SK-N-SH (cell line): ENCODE measurements around the gene DSG4. TPM values are rescaled to one million over a fixed set of nuclear protein-coding genes. Genes with fewer than 3 reads are reported as not detected.

Experiments used
- CTCF ChIA-PET: fragments of 300-600, 350-600 bp; formaldehyde crosslinking; extraction: SDS; loops from one replicate; lab custom pipeline; 2021; lab: Yijun Ruan, JAX
- POLR2A ChIA-PET: fragments of 350-600 bp; sonication (Branson Sonifier 250); formaldehyde crosslinking; extraction: SDS; loops from one replicate; lab custom pipeline; 2020; ENCODE audit warnings: antibody characterized with exemption, inconsistent platforms; lab: Yijun Ruan, JAX
- DNase-seq: peaks from one replicate; pipeline ENCODE4 v3.0.0; 2012
- H2AFZ ChIP-seq: fragments of 200-600 bp; sonication (generic); 2 replicates; pipeline ENCODE4 v1.8.1; 2016; ENCODE audit warnings: antibody characterized with exemption, mild to moderate bottlenecking, low read depth
- H3F3A ChIP-seq: fragments of 200-600 bp; sonication (generic); replicated peaks from 2 replicates; pipeline ENCODE3; 2016; ENCODE audit warnings: antibody characterized with exemption, mild to moderate bottlenecking; ENCODE audit not compliant: insufficient read depth
- H3K27ac ChIP-seq, 2 experiments: fragments of 200-500 bp in 1 of 2; fragments of 200-600 bp in 1 of 2; sonication (Bioruptor generic) in 1 of 2; sonication (generic), shearing (Covaris generic) in 1 of 2; 2 replicates each; pipeline versions ENCODE4 v1.5.1 to v1.6.1; 2014 to 2016; ENCODE audit warnings: low read depth in 2 of 2, inconsistent platforms in 1 of 2, low read length in 1 of 2, mild to moderate bottlenecking in 1 of 2, mixed read lengths in 1 of 2
- H3K27me3 ChIP-seq: fragments of 200-600 bp; sonication (generic), shearing (Covaris generic); 2 replicates; pipeline ENCODE4 v1.6.1; 2016; ENCODE audit warnings: mixed run types; ENCODE audit not compliant: insufficient read depth
- H3K36me3 ChIP-seq, 2 experiments: fragments of 200-500 bp in 1 of 2; fragments of 200-600 bp in 1 of 2; sonication (Bioruptor generic) in 1 of 2; sonication (generic) in 1 of 2; replicated peaks in 1 of 2; 2 replicates each; pipeline versions ENCODE3 to v1.5.1; 2014 to 2016; ENCODE audit warnings: low read length in 1 of 2, mild to moderate bottlenecking in 1 of 2; ENCODE audit not compliant: insufficient read depth in 2 of 2, control insufficient read depth in 1 of 2
- H3K4me1 ChIP-seq, 2 experiments: fragments of 200-500 bp in 1 of 2; fragments of 200-600 bp in 1 of 2; sonication (Bioruptor generic) in 1 of 2; sonication (generic), shearing (Covaris generic) in 1 of 2; 2 replicates each; pipeline versions ENCODE4 v1.5.1 to v1.6.1; 2014 to 2016; ENCODE audit warnings: low read depth in 1 of 2, low read length in 1 of 2, mixed run types in 1 of 2; ENCODE audit not compliant: insufficient read depth in 2 of 2, control insufficient read depth in 1 of 2
- H3K4me2 ChIP-seq: fragments of 200-600 bp; sonication (generic), shearing (Covaris generic); 2 replicates; pipeline ENCODE4 v1.6.1; 2017; ENCODE audit warnings: mixed run types
- H3K4me3 ChIP-seq, 2 experiments: fragments of 200-500 bp in 1 of 2; fragments of 200-600 bp in 1 of 2; sonication (Bioruptor generic) in 1 of 2; sonication (generic), shearing (Covaris generic) in 1 of 2; 2 replicates each; pipeline versions ENCODE4 v1.5.1 to v1.8.1; 2014 to 2016; ENCODE audit warnings: low read depth in 2 of 2, inconsistent platforms in 1 of 2, low read length in 1 of 2, mild to moderate bottlenecking in 1 of 2, mixed read lengths in 1 of 2, moderate library complexity in 1 of 2
- H3K79me2 ChIP-seq: fragments of 200-600 bp; sonication (generic); 2 replicates; pipeline ENCODE4 v1.8.1; 2017; ENCODE audit warnings: mild to moderate bottlenecking; ENCODE audit not compliant: insufficient read depth
- H3K9ac ChIP-seq: fragments of 200-600 bp; sonication (generic); 2 replicates; pipeline ENCODE4 v1.6.1; 2017; ENCODE audit warnings: mixed run types
- H3K9me2 ChIP-seq: fragments of 200-600 bp; sonication (generic); 2 replicates; pipeline ENCODE4 v1.6.1; 2017; ENCODE audit warnings: mixed run types
- H3K9me3 ChIP-seq: fragments of 200-600 bp; sonication (generic); 2 replicates; pipeline ENCODE4 v1.6.1; 2017; ENCODE audit warnings: mixed run types, mild to moderate bottlenecking, moderate library complexity
- H4K20me1 ChIP-seq: fragments of 200-600 bp; sonication (generic); 2 replicates; pipeline ENCODE4 v1.6.1; 2017; ENCODE audit warnings: mild to moderate bottlenecking, mixed run types; ENCODE audit not compliant: insufficient read depth
- FOSL2 ChIP-seq: IDR thresholded peaks from 2 replicates; pipeline ENCODE4 v1.4.0; 2012; ENCODE audit warnings: low read depth, mild to moderate bottlenecking, moderate library complexity, borderline replicate concordance
- FOXM1 ChIP-seq: IDR thresholded peaks from 2 replicates; pipeline ENCODE4 v1.4.0; 2012; ENCODE audit warnings: low read depth, mild to moderate bottlenecking
- GABPA ChIP-seq: IDR thresholded peaks from 2 replicates; pipeline ENCODE4 v1.4.0; 2012; ENCODE audit warnings: low read depth, mild to moderate bottlenecking
- GATA2 ChIP-seq: sonication (generic); formaldehyde crosslinking; IDR thresholded peaks from 2 replicates; pipeline ENCODE4 v1.5.0; 2020; ENCODE audit warnings: mild to moderate bottlenecking, missing genetic modification reagents
- RAD21 ChIP-seq: IDR thresholded peaks from 2 replicates; pipeline ENCODE4 v1.6.1; 2012; ENCODE audit warnings: mild to moderate bottlenecking, low read length
- RCOR1 ChIP-seq: fragments of 150-350 bp; IDR thresholded peaks from 2 replicates; pipeline ENCODE4 v1.6.1; 2017; ENCODE audit warnings: antibody characterized with exemption, low read length
- YY1 ChIP-seq: IDR thresholded peaks from 2 replicates; pipeline ENCODE4 v1.4.0; 2012; ENCODE audit warnings: low read depth, mild to moderate bottlenecking
- WGBS: methylation state at CpG from one replicate; pipeline ENCODE4 v1.1.6; 2017; ENCODE audit warnings: low lambda C conversion rate; 5-methylcytosine and 5-hydroxymethylcytosine counted together
- polyA plus RNA-seq, 3 experiments: library from polyadenylated mRNA; depleted of rRNA; stranded (reverse); fragments of >200 nt; gene quantifications; 2 replicates each; pipeline ENCODE4 v1.2.3, GENCODE V29; 2012
- TF ChIP-seq, protein P1 (sequence below): fragments of 150-350 bp; IDR thresholded peaks from 2 replicates; pipeline ENCODE4 v1.6.1; 2017; ENCODE audit warnings: antibody characterized with exemption, low read length, low read depth, borderline replicate concordance
- TF ChIP-seq, protein P2 (sequence below): IDR thresholded peaks from 2 replicates; pipeline ENCODE4 v1.4.0; 2012; ENCODE audit warnings: low read depth
- TF ChIP-seq, protein P3 (sequence below): IDR thresholded peaks from 2 replicates; pipeline ENCODE4; 2012
- TF ChIP-seq, protein P4 (sequence below): fragments of 150-350 bp; IDR thresholded peaks from 2 replicates; pipeline ENCODE4 v1.6.1; 2016; ENCODE audit warnings: mild to moderate bottlenecking, low read depth, low read length

Gene DSG4
- polyA plus RNA-seq, 1 of the 3 experiments (the other 2 are of a cell fraction) = not detected

DNA sequence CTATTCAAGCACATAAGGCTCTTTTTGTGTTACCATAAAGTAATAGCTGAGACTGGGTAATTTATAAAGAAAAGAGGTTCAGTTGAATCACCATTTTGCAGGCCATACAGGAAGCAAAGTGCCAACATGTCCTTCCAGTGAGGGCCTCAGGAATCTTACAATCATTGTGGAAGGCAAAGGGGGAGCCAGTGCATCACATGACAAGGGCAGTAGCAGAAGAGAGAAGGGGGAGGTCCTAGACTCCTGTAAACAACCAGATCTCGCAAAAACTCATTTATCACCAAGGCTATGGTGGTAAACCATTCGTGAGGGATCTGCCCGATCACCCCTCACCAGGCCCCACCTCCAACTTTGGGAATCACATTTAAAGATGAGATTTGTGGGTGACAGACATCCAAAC, 16.7 kb downstream of the DSG4 start:
- TF ChIP-seq YY1 = no peak
- TF ChIP-seq, protein P1, sequence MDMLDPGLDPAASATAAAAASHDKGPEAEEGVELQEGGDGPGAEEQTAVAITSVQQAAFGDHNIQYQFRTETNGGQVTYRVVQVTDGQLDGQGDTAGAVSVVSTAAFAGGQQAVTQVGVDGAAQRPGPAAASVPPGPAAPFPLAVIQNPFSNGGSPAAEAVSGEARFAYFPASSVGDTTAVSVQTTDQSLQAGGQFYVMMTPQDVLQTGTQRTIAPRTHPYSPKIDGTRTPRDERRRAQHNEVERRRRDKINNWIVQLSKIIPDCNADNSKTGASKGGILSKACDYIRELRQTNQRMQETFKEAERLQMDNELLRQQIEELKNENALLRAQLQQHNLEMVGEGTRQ = no peak
- no peak for TF ChIP-seq FOSL2
- no peak for TF ChIP-seq RAD21
- no peak for TF ChIP-seq GATA2 (CRISPR knock-in tag)
- TF ChIP-seq GABPA = no peak
- TF ChIP-seq RCOR1 = no peak
- TF ChIP-seq, protein P2, sequence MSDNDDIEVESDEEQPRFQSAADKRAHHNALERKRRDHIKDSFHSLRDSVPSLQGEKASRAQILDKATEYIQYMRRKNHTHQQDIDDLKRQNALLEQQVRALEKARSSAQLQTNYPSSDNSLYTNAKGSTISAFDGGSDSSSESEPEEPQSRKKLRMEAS = no peak
- TF ChIP-seq, all 33 proteins: peak for 0
- Histone ChIP-seq H4K20me1 (no peaks in the 10 kb centered on the region), H3K79me2 (no peaks in the 10 kb centered on the region), H2AFZ (no peak overlapping the region), H3K4me3 (no peak overlapping the region), H3F3A (no peaks in the 10 kb centered on the region), H3K27ac (no peak overlapping the region), H3K4me1 (no peaks in the 10 kb centered on the region), H3K9ac (no peak overlapping the region), H3K27me3 (0 out of 2 replicates have a peak, but pooled peaks cover 4% of the 10 kb centered on the region), H3K9me2 (no peaks in the 10 kb centered on the region), H3K9me3 (no peaks in the 10 kb centered on the region), H3K4me2 (no peak overlapping the region), H3K36me3 (no peaks in the 10 kb centered on the region)
- ChIA-PET POLR2A (no interaction called here), CTCF (no interaction called here)
- WGBS = 14% methylated on average over 3 of the region's 3 CpGs
- no peak for DNase-seq

DNA sequence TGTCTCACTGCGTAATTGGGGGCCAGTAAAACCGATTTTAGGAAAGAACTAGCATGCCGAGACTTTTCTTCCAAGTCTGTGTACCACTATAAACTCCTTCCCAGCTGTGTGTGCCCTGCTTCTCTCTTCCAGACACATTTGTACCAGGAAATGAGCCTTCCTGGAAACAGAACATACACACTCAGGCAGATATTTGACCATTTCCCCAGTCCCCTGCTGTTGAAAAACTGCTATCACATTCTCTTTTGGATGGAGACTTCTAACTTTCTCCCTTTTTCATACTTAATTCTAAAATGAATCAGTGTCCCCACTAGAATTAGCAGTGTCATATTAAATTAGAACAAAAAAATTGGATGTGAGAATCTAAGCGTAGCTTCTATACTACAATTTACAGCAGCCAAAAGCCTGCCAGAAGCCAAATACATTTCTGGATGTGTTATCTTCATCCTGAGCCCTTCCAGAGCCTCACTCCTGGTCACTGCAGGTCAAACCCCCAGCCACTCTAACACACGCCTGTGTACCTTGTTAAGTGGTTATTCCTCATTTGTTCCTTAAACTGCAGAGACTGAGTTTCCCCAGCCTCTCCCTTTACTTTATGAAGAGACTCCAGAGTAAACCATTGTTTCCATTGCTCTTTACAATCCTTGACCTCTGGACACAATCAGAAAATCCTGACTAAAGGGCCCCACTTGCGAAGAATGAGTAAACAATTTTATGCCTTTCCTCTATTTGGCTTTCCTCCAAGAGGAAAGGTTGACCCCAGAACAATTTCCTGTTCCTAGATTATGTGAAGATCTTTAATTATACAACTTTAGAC, 20.4 kb downstream of the DSG4 start:
- Histone ChIP-seq H3K4me3 (no peak overlapping the region), H3K4me2 (no peak overlapping the region), H3K36me3 (no peaks in the 10 kb centered on the region), H3K27me3 (0 out of 2 replicates have a peak, but pooled peaks cover 4% of the 10 kb centered on the region), H3K9me2 (no peaks in the 10 kb centered on the region), H3K9ac (no peak overlapping the region), H3K27ac (no peak overlapping the region), H3K4me1 (no peaks in the 10 kb centered on the region), H3K9me3 (no peaks in the 10 kb centered on the region), H2AFZ (no peak overlapping the region), H3F3A (no peaks in the 10 kb centered on the region), H4K20me1 (no peaks in the 10 kb centered on the region), H3K79me2 (no peaks in the 10 kb centered on the region)
- TF ChIP-seq, protein P3, sequence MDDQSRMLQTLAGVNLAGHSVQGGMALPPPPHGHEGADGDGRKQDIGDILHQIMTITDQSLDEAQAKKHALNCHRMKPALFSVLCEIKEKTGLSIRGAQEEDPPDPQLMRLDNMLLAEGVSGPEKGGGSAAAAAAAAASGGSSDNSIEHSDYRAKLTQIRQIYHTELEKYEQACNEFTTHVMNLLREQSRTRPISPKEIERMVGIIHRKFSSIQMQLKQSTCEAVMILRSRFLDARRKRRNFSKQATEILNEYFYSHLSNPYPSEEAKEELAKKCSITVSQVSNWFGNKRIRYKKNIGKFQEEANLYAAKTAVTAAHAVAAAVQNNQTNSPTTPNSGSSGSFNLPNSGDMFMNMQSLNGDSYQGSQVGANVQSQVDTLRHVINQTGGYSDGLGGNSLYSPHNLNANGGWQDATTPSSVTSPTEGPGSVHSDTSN = no peak
- TF ChIP-seq GATA2 (CRISPR knock-in tag) (no peak), FOXM1 (no peak), GABPA (no peak)
- TF ChIP-seq, protein P4, sequence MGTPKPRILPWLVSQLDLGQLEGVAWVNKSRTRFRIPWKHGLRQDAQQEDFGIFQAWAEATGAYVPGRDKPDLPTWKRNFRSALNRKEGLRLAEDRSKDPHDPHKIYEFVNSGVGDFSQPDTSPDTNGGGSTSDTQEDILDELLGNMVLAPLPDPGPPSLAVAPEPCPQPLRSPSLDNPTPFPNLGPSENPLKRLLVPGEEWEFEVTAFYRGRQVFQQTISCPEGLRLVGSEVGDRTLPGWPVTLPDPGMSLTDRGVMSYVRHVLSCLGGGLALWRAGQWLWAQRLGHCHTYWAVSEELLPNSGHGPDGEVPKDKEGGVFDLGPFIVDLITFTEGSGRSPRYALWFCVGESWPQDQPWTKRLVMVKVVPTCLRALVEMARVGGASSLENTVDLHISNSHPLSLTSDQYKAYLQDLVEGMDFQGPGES = no peak
- POLR2A ChIA-PET = no interaction called here
- DNase-seq = no peak
- 22% methylated on average over 6 of the region's 6 CpGs for WGBS
- CTCF ChIA-PET = interaction anchor here (1.8 kb wide), 1 partner anchor 28 kb away, joined by 4 read pairs; no protein-coding TSS in a partner anchor
